GM12873 (cell line): ENCODE results near the gene CISTR.

Experiments used
- TF ChIP-seq, protein P1 (sequence below): IDR thresholded peaks from 2 replicates; pipeline ENCODE4 v1.5.1; 2012; ENCODE audit warnings: low read depth, mild to moderate bottlenecking, moderate library complexity, low read length, control low read depth; ENCODE audit not compliant: insufficient read depth; ENCODE audit errors: missing control alignments

Gene CISTR

DNA sequence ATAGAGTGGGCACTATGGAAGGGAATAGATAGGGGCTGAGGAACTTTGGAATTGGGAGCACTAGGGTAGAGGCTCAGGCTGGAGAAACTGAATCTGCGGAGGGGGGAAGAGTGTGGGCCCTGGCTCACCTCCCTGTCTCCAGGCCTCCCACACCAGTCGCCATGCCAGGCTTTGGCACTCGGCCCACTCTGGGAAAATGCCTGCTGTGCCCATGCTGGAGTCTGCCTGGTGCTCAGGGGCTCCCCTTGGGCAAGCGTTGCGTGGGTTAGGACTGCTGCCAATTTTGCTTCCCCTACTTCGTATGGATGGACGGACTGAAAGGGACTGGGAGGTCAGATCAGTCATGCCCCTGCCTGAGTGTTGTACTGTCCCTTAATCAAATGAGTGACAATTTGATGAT lies 34.6 kb upstream of the CISTR start:
- TF ChIP-seq, protein P1, sequence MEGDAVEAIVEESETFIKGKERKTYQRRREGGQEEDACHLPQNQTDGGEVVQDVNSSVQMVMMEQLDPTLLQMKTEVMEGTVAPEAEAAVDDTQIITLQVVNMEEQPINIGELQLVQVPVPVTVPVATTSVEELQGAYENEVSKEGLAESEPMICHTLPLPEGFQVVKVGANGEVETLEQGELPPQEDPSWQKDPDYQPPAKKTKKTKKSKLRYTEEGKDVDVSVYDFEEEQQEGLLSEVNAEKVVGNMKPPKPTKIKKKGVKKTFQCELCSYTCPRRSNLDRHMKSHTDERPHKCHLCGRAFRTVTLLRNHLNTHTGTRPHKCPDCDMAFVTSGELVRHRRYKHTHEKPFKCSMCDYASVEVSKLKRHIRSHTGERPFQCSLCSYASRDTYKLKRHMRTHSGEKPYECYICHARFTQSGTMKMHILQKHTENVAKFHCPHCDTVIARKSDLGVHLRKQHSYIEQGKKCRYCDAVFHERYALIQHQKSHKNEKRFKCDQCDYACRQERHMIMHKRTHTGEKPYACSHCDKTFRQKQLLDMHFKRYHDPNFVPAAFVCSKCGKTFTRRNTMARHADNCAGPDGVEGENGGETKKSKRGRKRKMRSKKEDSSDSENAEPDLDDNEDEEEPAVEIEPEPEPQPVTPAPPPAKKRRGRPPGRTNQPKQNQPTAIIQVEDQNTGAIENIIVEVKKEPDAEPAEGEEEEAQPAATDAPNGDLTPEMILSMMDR = no peak

DNA sequence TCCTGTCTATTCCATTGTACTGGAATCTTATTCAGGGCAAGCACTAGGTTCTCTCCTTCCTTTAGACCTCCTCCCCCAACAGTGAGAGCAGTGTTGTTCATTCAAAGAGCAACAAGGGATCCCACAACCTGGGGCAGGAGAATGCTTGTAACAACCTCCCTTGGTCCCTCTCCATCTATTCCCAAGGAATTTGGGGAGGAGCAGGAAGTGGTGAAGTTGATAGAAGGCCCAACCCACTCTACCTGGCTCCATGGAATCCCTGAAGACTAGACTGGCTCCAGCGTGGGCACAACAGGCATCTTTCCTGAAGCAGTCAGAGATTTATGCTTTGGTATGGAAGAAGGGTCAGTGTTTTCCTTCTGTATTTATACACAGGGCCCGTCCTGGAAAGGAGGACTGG lies 33.4 kb upstream of the CISTR start:
- TF ChIP-seq, protein P1 = no peak

DNA sequence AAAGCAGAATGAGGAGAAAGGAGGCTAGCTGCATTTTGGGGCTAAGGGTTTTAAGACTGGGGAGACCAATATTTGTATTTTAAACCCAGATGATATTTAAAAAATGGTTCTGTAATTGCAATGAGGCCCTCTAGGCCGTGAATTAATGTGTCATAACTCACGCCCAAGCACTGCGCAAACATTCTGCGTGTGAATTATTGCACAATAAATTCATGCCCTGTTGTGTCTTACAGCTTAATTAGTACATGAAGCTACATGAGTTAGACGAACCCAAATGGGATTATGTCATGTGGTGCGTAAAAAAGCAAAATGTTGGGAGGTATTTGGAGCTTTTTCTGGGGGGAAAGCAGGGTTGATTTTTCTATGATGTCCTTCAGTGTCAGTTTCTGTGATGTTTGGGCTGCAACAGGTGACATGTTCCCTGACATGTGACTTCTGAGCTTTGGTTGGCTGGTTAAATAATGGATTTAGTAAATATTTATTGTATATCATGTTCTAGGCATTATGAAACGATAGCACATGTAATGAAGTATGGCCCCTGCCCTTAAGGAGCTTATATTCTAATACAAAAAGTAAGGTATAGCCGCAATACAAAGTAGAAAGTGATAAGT lies 30.4 kb upstream of the CISTR start:
- TF ChIP-seq, protein P1 = no peak

DNA sequence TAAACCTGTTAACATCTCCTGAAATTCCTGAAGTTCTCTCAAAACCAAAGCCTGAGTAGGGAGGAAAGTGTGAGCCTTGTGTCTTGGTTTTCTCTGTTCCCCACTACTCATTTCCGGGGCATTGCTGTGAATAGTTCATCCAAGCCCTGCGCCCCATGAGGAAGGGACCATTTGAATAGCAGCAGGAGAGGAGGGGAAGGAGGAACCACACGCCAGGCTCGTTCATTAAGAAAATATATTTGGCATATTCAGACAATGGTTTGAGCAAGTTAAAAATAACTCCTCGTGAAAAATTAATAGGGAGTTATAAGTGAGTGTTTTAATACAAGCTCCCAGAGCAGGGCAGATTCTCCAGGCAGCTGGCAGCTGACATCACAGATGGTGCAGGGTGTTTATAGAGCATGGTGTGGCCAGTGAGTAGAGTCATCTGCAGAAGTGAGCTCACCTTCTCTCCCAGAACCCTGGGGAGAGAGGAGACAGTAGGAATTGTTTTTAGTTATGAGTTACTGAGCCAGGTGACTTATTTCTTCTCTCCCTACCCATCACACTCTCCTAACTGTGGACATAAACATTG lies 29.5 kb upstream of the CISTR start:
- TF ChIP-seq, protein P1 = no peak

DNA sequence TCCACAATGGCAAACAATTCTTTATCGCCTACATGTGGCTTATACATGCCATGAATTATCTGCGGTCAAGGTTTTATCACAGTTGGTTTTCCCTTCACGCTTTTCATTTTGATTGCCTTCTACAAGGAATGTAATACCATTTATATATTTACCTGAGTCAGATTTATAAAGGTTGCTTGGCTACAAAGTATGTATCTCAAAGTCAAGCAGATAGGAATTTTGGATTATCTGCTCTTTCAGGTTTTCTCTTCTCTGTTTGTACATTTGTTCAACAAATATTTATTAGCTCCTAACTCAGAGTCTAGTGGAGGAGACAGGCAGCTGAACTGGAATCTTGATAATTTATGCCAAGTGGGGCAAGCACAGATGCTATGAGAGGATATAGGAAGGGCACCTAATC lies 28.5 kb upstream of the CISTR start:
- TF ChIP-seq, protein P1 = no peak

DNA sequence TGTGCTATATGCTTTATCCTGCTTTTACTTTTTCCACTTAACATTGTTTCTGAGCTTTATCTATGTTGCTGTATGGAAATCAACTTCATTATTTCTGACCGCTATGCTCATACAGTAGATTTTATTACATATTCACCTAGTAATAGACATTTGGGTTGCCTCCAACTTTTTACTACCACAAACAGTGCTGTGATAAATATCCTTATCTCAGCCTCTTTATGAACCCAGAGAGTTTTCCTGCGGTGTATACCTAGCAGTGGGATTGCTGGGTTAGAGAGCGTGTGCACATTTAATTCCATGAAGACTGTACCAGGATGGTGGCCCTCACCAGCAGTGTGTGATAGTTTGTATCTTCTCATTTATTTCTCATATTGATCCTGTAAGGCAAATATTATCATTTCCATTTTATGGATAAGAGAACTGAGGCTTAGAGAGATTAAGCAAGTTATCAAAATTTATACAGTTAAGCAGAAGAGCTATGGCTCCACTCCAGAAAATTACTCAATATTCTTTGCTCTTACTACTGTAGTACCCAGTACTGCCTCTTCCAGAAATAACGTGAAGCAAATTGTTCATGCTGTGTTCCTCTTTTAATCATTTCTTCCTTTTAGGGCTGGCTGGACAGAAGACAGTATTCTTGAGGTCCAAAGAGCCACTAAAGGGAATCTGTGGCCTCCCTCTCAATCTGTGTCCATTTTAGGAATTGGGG lies 26.3 kb upstream of the CISTR start:
- TF ChIP-seq, protein P1 = no peak

DNA sequence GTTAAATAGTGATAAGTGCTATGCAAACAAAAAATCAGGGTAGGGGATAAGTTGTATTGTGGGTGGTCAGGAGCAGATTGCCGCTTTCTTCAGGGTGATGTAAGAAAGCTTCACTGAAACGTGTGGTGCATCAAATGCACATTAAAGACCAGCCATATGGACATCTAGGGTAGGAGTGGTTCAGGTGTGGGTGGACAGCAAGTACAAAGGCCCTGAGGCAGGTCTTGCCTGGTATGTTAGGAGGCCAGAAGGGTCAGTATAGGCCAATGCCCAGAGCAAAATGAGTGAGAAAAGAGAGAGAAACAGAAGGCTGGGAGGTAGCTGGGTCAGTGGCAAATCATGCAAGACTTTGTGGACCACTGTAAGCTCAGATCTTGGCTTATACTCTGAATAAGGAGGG lies 25.6 kb upstream of the CISTR start:
- TF ChIP-seq, protein P1 = no peak
